CD4-positive, alpha-beta T cell treated with Interleukin-21 for 1 hour (primary cell): Measurements from ENCODE around the gene HSPA4L.

Source experiments
- DNase-seq: peaks from one replicate; pipeline ENCODE4 v3.0.0-alpha.2; 2020

The HSPA4L gene

GRCh38 chr4:127870688-127871087 lies 88.6 kb downstream of the HSPA4L start:
- DNase-seq, result no peak

GRCh38 chr4:127875791-127876190 lies 93.7 kb downstream of the HSPA4L start:
- no peak for DNase-seq

DNA sequence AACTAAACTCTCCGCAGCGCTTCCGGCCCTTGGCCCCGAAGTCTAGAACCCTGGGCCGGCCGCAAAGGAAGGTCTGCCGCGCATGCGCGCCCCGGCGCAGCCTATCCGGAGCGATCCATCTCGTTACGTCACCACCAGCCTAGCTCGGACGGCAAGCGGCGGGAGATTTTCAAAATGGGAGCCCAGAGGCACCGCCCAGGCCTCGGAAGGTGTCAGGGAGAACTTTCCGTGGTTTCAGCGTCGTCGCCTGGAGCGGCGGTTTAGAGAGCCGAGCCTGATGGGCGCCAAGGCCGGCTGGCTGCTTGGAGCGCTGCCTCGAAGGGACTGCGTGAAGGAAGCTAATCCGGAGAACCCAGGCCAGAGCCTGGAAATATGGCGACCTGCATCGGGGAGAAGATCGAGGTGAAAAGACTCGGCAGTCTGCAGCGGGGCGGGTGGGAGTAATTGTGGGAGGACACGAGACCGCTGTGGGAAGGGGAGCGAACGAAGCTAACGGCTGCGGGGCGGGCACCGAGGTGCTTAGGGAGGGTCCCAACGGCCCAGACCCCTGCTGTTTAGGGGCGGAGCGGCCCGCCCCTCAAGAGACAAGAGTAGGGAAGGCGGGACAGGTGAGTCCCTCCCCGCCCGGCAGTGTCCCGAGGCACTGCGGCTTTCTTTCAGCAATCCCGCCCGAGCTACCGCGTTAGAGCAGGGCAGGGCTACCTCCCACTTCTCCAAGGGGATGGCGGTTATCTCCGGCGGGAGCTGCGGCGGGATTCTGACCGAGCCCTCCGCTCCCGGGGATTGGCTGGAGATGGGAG lies 98.8 kb downstream of the HSPA4L start, which contains the start of gene PLK4:
TSS of gene PLK4 (plus strand) at position 131 of the 800 bp plus-strand sequence. CDS start at position 373, 242 bp downstream.
- peak; percentile 96 for DNase-seq

DNA sequence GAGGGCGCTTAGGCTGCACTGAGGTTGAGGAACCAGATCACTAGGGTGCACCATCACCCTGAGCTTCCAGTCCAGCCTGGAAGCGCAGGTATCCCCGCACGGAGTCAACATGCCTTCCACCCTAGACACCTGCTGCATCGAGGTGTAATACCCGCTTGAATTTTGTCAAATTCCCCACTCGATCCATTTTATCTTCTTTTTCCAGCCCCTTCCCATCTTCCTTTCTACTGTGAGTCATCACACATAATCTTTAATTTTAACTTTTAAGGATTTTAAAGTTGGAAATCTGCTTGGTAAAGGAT lies 99.4 kb downstream of the HSPA4L start:
- DNase-seq, result no peak

DNA sequence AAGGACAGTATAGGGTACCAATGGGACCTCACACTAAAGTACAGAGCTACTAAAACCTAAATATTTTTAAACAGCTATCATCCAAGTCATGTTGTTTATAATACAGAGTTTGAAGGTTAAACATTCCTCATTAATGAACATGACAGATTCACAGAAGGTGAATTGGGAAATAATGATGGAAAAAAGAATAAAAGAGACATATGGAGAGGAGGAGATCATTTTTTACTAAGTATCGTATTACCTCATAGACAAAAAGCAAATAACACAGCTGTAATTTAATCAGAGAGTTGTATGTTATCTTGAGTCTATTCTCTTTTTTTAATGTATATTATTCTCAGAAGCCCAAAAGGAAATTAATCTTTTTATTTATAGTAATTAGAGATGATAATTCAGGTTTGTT lies 106.4 kb downstream of the HSPA4L start:
- DNase-seq, result no peak

DNA sequence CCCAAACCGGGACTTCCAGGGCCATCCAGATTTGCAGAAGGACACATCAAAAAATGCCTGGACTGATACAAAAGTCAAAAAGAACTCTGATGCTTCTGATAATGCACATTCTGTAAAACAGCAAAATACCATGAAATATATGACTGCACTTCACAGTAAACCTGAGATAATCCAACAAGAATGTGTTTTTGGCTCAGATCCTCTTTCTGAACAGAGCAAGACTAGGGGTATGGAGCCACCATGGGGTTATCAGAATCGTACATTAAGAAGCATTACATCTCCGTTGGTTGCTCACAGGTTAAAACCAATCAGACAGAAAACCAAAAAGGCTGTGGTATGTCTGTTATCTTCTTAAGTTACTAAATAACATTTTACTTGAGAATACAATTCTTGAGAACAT lies 107.8 kb downstream of the HSPA4L start:
- no peak for DNase-seq
